Measurements from ENCODE around the gene PSMB2. TPM values are rescaled to one million over a fixed set of nuclear protein-coding genes. Genes with fewer than 3 reads are reported as not detected.
"Not testable (repeated sequence)": the region's sequence is repeated elsewhere in the genome, so short reads cannot be mapped to it uniquely, and the experiment has no call there.

The PSMB2 gene
- total RNA-seq, 1 experiment from 2014 or later: 82.6 TPM

DNA sequence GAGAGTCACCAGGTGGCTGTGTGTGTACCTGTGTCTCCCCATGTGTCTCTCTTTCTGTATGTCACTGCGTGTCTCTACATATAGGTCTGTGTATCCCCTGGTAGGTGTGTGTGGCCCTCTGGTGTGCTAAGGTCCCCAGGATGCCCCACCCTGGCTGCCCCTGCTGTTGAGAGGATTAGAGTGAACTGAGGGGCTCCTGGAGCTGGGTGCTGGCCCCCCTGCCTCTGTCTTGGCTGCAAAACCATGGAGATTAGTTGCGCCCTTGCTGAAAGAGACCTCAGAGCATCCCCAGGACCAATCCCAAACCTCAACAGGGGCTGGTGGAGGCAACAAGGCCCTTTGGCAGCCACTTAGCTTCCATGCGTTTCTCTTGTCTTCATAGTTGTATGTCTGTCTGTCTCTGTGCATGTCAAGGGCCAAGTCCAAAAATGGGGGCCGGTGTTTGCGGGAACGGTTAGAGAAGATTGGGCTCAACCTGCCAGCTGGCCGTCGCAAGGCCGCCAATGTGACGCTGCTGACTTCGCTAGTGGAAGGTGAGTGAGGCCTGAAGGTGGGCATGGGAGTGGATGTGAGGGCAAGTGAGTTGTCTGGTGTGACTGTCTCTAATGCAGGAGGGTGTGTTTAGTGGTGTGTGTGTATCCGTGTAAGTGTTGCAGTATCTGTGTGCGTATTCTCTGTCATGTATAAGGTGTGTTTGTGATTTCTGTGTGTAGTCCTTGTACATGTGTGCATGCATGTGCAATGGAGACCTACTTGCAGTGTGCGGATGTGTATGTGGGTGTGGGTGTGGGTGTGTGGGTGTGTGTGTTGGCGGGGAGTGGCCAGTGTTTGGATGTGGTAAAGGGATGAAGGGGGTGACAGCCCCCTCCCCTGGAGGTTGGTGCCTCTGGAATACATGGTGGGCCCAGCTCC lies 51.6 kb downstream of the PSMB2 start:
- Mint-ChIP-seq H3K36me3 (ENCODE audit: insufficient read depth, unreplicated experiment) (no peaks in the 10 kb centered on the region), H3K9me3 (ENCODE audit: unreplicated experiment) (no peaks in the 10 kb centered on the region), H3K4me1 (ENCODE audit: insufficient read depth, unreplicated experiment) (no peaks in the 10 kb centered on the region), H3K27me3 (ENCODE audit: insufficient read depth, unreplicated experiment) (no peaks in the 10 kb centered on the region), H3K4me3 (ENCODE audit: unreplicated experiment) (no peak overlapping the region), H3K27ac (ENCODE audit: low read depth, unreplicated experiment) (no peak overlapping the region)
- TF ChIP-seq, protein P1, sequence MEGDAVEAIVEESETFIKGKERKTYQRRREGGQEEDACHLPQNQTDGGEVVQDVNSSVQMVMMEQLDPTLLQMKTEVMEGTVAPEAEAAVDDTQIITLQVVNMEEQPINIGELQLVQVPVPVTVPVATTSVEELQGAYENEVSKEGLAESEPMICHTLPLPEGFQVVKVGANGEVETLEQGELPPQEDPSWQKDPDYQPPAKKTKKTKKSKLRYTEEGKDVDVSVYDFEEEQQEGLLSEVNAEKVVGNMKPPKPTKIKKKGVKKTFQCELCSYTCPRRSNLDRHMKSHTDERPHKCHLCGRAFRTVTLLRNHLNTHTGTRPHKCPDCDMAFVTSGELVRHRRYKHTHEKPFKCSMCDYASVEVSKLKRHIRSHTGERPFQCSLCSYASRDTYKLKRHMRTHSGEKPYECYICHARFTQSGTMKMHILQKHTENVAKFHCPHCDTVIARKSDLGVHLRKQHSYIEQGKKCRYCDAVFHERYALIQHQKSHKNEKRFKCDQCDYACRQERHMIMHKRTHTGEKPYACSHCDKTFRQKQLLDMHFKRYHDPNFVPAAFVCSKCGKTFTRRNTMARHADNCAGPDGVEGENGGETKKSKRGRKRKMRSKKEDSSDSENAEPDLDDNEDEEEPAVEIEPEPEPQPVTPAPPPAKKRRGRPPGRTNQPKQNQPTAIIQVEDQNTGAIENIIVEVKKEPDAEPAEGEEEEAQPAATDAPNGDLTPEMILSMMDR (IDR thresholded peaks at IDR 0.05; ENCODE audit: unreplicated experiment): no peak
- no TSS peak for BruUV-seq (replicated peaks)
- ChIA-PET CTCF (interaction anchor here (1.4 kb wide), 1 partner anchor 138 kb away, joined by 5 read pairs; no protein-coding TSS in a partner anchor), POLR2A (no interaction called here)
- DNase-seq (ENCODE audit: unreplicated experiment): no peak
- intact Hi-C loops (cut with micrococcal nuclease): no loop called here

DNA sequence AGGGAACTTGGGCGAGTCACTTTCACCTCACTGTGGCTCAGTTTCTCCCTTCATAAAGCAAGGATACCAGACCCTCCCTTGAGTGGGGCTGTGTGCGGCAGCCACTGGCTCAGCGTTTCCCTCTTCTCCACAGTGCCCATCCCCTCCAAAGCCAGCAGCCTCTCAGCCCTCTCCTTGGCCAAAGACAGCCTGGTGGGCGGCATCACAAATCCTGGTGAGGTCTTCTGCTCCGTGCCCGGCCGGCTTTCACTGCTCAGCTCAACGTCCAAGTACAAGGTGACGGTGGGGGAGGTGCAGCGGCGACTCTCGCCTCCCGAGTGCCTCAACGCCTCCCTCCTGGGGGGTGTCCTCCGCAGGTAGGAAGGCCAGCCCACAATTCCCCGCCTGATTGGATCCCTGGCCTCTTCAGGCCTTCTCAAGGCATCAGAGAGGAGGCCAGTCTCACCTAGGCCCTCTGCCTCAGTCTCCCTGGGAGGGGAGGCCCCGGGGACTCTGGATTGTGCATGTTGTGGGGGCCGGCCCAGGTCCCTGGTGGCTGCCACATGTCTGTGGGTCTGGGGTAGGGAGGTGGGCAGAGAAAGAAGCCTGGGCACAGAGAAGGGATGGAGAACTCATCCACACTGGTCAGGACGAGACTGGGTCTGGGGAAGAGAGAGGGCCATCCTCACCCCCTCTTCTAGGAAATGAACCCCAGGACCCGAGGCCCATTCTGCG lies 53.0 kb downstream of the PSMB2 start:
- CTCF ChIA-PET: no interaction called here
- no TSS peak for BruUV-seq (replicated peaks)
- Mint-ChIP-seq H3K4me1 (ENCODE audit: insufficient read depth, unreplicated experiment) (no peaks in the 10 kb centered on the region), H3K36me3 (ENCODE audit: insufficient read depth, unreplicated experiment) (no peaks in the 10 kb centered on the region), H3K4me3 (ENCODE audit: unreplicated experiment) (no peak overlapping the region), H3K9me3 (ENCODE audit: unreplicated experiment) (no peaks in the 10 kb centered on the region), H3K27me3 (ENCODE audit: insufficient read depth, unreplicated experiment) (no peaks in the 10 kb centered on the region), H3K27ac (ENCODE audit: low read depth, unreplicated experiment) (no peak overlapping the region)
- DNase-seq (ENCODE audit: unreplicated experiment): no peak
- intact Hi-C loops (cut with micrococcal nuclease): no loop called here
- TF ChIP-seq, protein P1 (IDR thresholded peaks at IDR 0.05; ENCODE audit: unreplicated experiment): no peak
- POLR2A ChIA-PET: no interaction called here

DNA sequence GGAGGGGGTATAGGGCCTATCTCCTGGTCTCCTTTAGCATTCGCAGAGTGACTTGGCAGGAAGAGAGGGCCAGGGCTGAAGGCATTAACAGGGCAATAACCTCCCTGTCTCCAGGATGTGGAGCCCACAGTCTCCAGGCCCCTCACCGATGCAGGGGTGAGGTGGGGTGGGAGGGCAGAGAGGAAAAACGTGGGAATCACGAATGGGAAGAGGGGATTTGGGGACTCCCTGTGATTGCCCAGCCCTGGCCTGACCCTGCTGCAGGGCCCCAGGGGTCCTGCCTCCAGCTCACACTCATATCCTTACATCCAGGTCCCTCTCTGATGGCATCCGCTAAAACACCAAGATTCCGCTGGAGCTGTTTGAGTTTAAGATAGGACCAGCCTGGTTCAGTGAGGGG lies 53.6 kb downstream of the PSMB2 start:
- H3K36me3 Mint-ChIP-seq (ENCODE audit: insufficient read depth, unreplicated experiment): no peaks in the 10 kb centered on the region
- DNase-seq (ENCODE audit: unreplicated experiment): no peak
- ChIA-PET POLR2A (no interaction called here), CTCF (no interaction called here)
- intact Hi-C loops (cut with micrococcal nuclease): no loop called here
- no peaks in the 10 kb centered on the region for H3K4me1 Mint-ChIP-seq (ENCODE audit: insufficient read depth, unreplicated experiment)
- H3K9me3 Mint-ChIP-seq (ENCODE audit: unreplicated experiment): no peaks in the 10 kb centered on the region
- TF ChIP-seq, protein P1 (IDR thresholded peaks at IDR 0.05; ENCODE audit: unreplicated experiment): no peak
- no peak overlapping the region for H3K4me3 Mint-ChIP-seq (ENCODE audit: unreplicated experiment)
- no peaks in the 10 kb centered on the region for H3K27me3 Mint-ChIP-seq (ENCODE audit: insufficient read depth, unreplicated experiment)
- no peak overlapping the region for H3K27ac Mint-ChIP-seq (ENCODE audit: low read depth, unreplicated experiment)
- no TSS peak for BruUV-seq (replicated peaks)

DNA sequence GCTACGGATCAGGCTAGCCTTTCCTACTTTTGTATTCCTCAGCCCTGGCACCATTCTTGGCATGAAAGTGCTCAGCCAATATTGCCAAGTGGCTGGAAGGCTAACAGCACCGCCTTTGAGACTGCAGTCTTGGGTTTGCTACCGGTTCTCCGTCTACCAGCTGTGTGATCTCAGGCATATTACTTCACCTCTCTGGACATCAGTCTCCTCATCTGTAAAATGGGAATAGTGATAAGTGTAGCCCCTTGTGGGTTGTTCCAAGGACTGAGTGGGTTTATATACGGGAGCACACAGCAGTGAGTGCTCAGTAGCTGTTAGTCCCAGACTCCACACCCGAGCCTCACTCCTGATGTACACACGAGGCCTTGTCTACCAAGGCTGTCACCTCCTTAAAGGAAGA lies 54.5 kb downstream of the PSMB2 start:
- no peak overlapping the region for H3K4me3 Mint-ChIP-seq (ENCODE audit: unreplicated experiment)
- H3K27ac Mint-ChIP-seq (ENCODE audit: low read depth, unreplicated experiment): no peak overlapping the region
- intact Hi-C loops (cut with micrococcal nuclease): no loop called here
- H3K9me3 Mint-ChIP-seq (ENCODE audit: unreplicated experiment): no peaks in the 10 kb centered on the region
- H3K27me3 Mint-ChIP-seq (ENCODE audit: insufficient read depth, unreplicated experiment): no peaks in the 10 kb centered on the region
- CTCF ChIA-PET: interaction anchor here (0.6 to 1.3 kb wide), 2 partner anchors 16 to 188 kb away, joined by 3 to 4 read pairs; no protein-coding TSS in a partner anchor
- no peaks in the 10 kb centered on the region for H3K36me3 Mint-ChIP-seq (ENCODE audit: insufficient read depth, unreplicated experiment)
- no peaks in the 10 kb centered on the region for H3K4me1 Mint-ChIP-seq (ENCODE audit: insufficient read depth, unreplicated experiment)
- no peak for DNase-seq (ENCODE audit: unreplicated experiment)
- POLR2A ChIA-PET: no interaction called here
- TF ChIP-seq, protein P1 (IDR thresholded peaks at IDR 0.05; ENCODE audit: unreplicated experiment): no peak
- no TSS peak for BruUV-seq (replicated peaks)

DNA sequence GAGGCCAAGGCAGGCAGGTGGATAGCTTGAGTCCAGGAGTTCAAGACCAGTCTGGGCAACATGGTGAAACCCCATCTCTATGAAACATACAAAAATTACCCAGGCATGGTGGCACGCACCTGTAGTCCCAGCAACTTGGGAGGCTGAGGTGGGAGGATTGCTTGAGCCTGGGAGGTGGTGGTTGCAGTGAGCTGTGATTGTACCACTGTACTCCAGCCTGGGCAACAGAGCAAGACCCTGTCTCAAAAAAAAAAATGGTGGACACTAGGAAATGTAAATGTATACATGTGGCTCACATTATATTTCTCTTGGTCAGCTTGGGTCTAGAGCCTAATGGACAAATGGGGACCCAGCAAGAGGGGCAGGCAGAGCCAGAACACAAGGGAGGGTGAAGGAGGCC lies 55.5 kb downstream of the PSMB2 start:
- H3K4me1 Mint-ChIP-seq (ENCODE audit: insufficient read depth, unreplicated experiment); H3K9me3 Mint-ChIP-seq (ENCODE audit: unreplicated experiment); H3K36me3 Mint-ChIP-seq (ENCODE audit: insufficient read depth, unreplicated experiment); BruUV-seq (replicated peaks); intact Hi-C loops (cut with micrococcal nuclease); H3K27ac Mint-ChIP-seq (ENCODE audit: low read depth, unreplicated experiment); DNase-seq (ENCODE audit: unreplicated experiment); H3K4me3 Mint-ChIP-seq (ENCODE audit: unreplicated experiment); H3K27me3 Mint-ChIP-seq (ENCODE audit: insufficient read depth, unreplicated experiment): not testable (repeated sequence)
- ChIA-PET POLR2A (interaction anchor here (0.6 kb wide), 1 partner anchor 19 kb away, joined by 3 read pairs; no protein-coding TSS in a partner anchor), CTCF (interaction anchor here (1.0 to 1.8 kb wide), 4 partner anchors 8 to 189 kb away, joined by 3 to 7 read pairs (median 4); no protein-coding TSS in a partner anchor)
